HepG2 (cell line): Measurements from ENCODE around the gene JAGN1. TPM values are rescaled to one million over a fixed set of nuclear protein-coding genes. Genes with fewer than 3 reads are reported as not detected.

ENCODE experiments used
- EED ChIP-seq: sonication (generic); formaldehyde crosslinking; IDR thresholded peaks from 2 replicates; pipeline ENCODE4 v1.5.0; 2020; ENCODE audit warnings: mild to moderate bottlenecking, missing genetic modification reagents
- ELF3 ChIP-seq: IDR thresholded peaks from 2 replicates; pipeline ENCODE4 v1.6.1; 2016; ENCODE audit warnings: missing genetic modification reagents, missing compliant biosample characterization
- EZH2 ChIP-seq: conservative IDR thresholded peaks from 2 replicates; pipeline ENCODE4 v1.6.1; 2012; ENCODE audit warnings: mild to moderate bottlenecking, low read depth, low read length, moderate library complexity
- FOXP1 ChIP-seq, 2 experiments: fragments of 450-650 bp in 1 of 2; IDR thresholded peaks; 2 replicates each; pipeline ENCODE4 v1.6.1; 2017 to 2018; ENCODE audit warnings: antibody characterized with exemption in 1 of 2
- GFI1 ChIP-seq: sonication (generic); formaldehyde crosslinking; IDR thresholded peaks from 2 replicates; pipeline ENCODE4 v1.5.0; 2020; ENCODE audit warnings: missing genetic modification reagents, mild to moderate bottlenecking, borderline replicate concordance
- HNRNPUL1 ChIP-seq: fragments of 200-400 bp; formaldehyde crosslinking; IDR thresholded peaks from 2 replicates; pipeline ENCODE4 v1.6.1; 2017; ENCODE audit warnings: low read depth, mild to moderate bottlenecking, low read length, moderate library complexity
- MTA1 ChIP-seq: sonication (generic); formaldehyde crosslinking; IDR thresholded peaks from 2 replicates; pipeline ENCODE4 v1.4.0; 2020; ENCODE audit warnings: missing genetic modification reagents, mild to moderate bottlenecking, borderline replicate concordance
- PHF20 ChIP-seq: sonication (generic); formaldehyde crosslinking; IDR thresholded peaks from 2 replicates; pipeline ENCODE4 v1.5.0; 2020; ENCODE audit warnings: mild to moderate bottlenecking, missing genetic modification reagents
- RFX1 ChIP-seq: fragments of 450-650 bp; IDR thresholded peaks from 2 replicates; pipeline ENCODE4 v1.6.1; 2017
- ZBTB38 ChIP-seq: sonication (generic); formaldehyde crosslinking; IDR thresholded peaks from 2 replicates; pipeline ENCODE4 v1.5.1; 2020; ENCODE audit warnings: mild to moderate bottlenecking, missing genetic modification reagents
- ZNF431 ChIP-seq: sonication (generic); formaldehyde crosslinking; IDR thresholded peaks from 2 replicates; pipeline ENCODE4 v1.9.0; 2022; ENCODE audit warnings: missing genetic modification reagents, low read depth, mild to moderate bottlenecking, borderline replicate concordance
- ZNF660 ChIP-seq: sonication (generic); formaldehyde crosslinking; IDR thresholded peaks from 2 replicates; pipeline ENCODE4 v1.5.1; 2020; ENCODE audit warnings: mild to moderate bottlenecking, low read depth, missing genetic modification reagents, borderline replicate concordance
- ZNF709 ChIP-seq: sonication (generic); formaldehyde crosslinking; IDR thresholded peaks from 2 replicates; pipeline ENCODE4 v1.5.0; 2020; ENCODE audit warnings: mild to moderate bottlenecking, missing genetic modification reagents
- polyA plus RNA-seq, 8 experiments: library from polyadenylated mRNA; depleted of rRNA in 3 of 8; stranded (reverse) in 7 of 8; unstranded in 1 of 8; fragments of >200 nt; fragmentation: Illumina TruSeq in 4 of 8; extraction: Trizol in 4 of 8; gene quantifications; 2 replicates each; pipeline versions ENCODE4 v1.2.1 to v1.2.3, GENCODE V29; 2011 to 2016; ENCODE audit warnings: low read depth in 4 of 8, missing spikeins in 1 of 8, mixed read lengths in 1 of 8; ENCODE audit not compliant: insufficient read depth in 1 of 8
- total RNA-seq, 5 experiments: library from RNA; depleted of rRNA; stranded (reverse); fragments of >200 nt; fragmentation: Illumina TruSeq; extraction: Trizol; gene quantifications; 2 replicates each; pipeline ENCODE4 v1.2.3, GENCODE V29; 2016; ENCODE audit warnings: low read depth in 1 of 5
- TF ChIP-seq, protein P1 (sequence below), 2 experiments: sonication (generic) in 1 of 2; formaldehyde crosslinking in 1 of 2; IDR thresholded peaks; 2 replicates each; pipeline versions ENCODE4 v1.6.1 to v1.9.0; 2014 to 2022; ENCODE audit warnings: antibody characterized with exemption in 1 of 2, borderline replicate concordance in 1 of 2, inconsistent platforms in 1 of 2, low read depth in 1 of 2, missing genetic modification reagents in 1 of 2
- TF ChIP-seq, protein P2 (sequence below): sonication (generic); formaldehyde crosslinking; IDR thresholded peaks from 2 replicates; pipeline ENCODE4 v1.5.1; 2020; ENCODE audit warnings: missing genetic modification reagents, mild to moderate bottlenecking, borderline replicate concordance
- TF ChIP-seq, protein P3 (sequence below): sonication (generic); formaldehyde crosslinking; IDR thresholded peaks from 2 replicates; pipeline ENCODE4 v1.4.0; 2020; ENCODE audit warnings: missing genetic modification reagents
- TF ChIP-seq, protein P4 (sequence below): sonication (generic); formaldehyde crosslinking; IDR thresholded peaks from 2 replicates; pipeline ENCODE4 v1.4.0; 2020; ENCODE audit warnings: missing genetic modification reagents, borderline replicate concordance

Gene JAGN1
- total and polyA plus RNA-seq, 2 of the 13 experiments (the other 11 are each of a cell fraction or from before 2014, with no cell fraction given): 49.9 to 50.9 TPM

DNA sequence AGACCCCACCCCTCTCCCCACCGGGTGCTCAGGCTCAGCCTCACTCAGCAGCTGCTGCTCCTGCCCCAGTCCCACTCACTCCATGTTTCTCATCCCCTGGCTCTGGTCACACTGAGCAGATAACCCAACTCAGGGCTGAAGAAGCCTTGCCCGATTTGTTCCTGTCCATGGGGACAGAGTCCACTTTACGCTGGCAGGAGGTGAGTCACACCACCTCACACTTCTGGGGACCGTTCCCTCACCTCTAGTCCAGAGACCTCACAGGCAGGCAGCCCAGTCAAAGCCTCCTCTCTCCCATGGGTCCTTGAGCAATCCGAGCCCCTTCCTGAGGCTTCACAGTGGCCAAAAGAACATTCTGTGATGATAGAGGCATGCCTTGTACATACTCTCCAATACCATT lies 11.7 kb upstream of the JAGN1 start (continued):
- TF ChIP-seq, protein P1, sequence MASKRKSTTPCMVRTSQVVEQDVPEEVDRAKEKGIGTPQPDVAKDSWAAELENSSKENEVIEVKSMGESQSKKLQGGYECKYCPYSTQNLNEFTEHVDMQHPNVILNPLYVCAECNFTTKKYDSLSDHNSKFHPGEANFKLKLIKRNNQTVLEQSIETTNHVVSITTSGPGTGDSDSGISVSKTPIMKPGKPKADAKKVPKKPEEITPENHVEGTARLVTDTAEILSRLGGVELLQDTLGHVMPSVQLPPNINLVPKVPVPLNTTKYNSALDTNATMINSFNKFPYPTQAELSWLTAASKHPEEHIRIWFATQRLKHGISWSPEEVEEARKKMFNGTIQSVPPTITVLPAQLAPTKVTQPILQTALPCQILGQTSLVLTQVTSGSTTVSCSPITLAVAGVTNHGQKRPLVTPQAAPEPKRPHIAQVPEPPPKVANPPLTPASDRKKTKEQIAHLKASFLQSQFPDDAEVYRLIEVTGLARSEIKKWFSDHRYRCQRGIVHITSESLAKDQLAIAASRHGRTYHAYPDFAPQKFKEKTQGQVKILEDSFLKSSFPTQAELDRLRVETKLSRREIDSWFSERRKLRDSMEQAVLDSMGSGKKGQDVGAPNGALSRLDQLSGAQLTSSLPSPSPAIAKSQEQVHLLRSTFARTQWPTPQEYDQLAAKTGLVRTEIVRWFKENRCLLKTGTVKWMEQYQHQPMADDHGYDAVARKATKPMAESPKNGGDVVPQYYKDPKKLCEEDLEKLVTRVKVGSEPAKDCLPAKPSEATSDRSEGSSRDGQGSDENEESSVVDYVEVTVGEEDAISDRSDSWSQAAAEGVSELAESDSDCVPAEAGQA (IDR thresholded peaks at IDR 0.05; ENCODE audit: low read depth): 0 out of 2 replicates have a peak, but pooled peaks have one; percentile 33
- TF ChIP-seq, protein P1 (CRISPR knock-in tag; IDR thresholded peaks at IDR 0.05; ENCODE audit: borderline replicate concordance): no peak
- TF ChIP-seq, protein P2, sequence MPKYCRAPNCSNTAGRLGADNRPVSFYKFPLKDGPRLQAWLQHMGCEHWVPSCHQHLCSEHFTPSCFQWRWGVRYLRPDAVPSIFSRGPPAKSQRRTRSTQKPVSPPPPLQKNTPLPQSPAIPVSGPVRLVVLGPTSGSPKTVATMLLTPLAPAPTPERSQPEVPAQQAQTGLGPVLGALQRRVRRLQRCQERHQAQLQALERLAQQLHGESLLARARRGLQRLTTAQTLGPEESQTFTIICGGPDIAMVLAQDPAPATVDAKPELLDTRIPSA (CRISPR knock-in tag): no peak
- no peak for TF ChIP-seq EED
- TF ChIP-seq FOXP1 (IDR thresholded peaks at IDR 0.05): no peak
- TF ChIP-seq FOXP1 (CRISPR knock-in tag; IDR thresholded peaks at IDR 0.05): 0 out of 2 replicates have a peak, but pooled peaks have one; percentile 9
- no peak for TF ChIP-seq HNRNPUL1
- TF ChIP-seq, protein P3, sequence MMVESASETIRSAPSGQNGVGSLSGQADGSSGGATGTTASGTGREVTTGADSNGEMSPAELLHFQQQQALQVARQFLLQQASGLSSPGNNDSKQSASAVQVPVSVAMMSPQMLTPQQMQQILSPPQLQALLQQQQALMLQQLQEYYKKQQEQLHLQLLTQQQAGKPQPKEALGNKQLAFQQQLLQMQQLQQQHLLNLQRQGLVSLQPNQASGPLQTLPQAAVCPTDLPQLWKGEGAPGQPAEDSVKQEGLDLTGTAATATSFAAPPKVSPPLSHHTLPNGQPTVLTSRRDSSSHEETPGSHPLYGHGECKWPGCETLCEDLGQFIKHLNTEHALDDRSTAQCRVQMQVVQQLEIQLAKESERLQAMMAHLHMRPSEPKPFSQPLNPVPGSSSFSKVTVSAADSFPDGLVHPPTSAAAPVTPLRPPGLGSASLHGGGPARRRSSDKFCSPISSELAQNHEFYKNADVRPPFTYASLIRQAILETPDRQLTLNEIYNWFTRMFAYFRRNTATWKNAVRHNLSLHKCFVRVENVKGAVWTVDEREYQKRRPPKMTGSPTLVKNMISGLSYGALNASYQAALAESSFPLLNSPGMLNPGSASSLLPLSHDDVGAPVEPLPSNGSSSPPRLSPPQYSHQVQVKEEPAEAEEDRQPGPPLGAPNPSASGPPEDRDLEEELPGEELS (CRISPR knock-in tag): peak; percentile 17; the same call in 1 of the 2 replicates
- TF ChIP-seq GFI1: no peak
- no peak for TF ChIP-seq RFX1
- TF ChIP-seq ZNF660 (CRISPR knock-in tag): no peak
- TF ChIP-seq, protein P4, sequence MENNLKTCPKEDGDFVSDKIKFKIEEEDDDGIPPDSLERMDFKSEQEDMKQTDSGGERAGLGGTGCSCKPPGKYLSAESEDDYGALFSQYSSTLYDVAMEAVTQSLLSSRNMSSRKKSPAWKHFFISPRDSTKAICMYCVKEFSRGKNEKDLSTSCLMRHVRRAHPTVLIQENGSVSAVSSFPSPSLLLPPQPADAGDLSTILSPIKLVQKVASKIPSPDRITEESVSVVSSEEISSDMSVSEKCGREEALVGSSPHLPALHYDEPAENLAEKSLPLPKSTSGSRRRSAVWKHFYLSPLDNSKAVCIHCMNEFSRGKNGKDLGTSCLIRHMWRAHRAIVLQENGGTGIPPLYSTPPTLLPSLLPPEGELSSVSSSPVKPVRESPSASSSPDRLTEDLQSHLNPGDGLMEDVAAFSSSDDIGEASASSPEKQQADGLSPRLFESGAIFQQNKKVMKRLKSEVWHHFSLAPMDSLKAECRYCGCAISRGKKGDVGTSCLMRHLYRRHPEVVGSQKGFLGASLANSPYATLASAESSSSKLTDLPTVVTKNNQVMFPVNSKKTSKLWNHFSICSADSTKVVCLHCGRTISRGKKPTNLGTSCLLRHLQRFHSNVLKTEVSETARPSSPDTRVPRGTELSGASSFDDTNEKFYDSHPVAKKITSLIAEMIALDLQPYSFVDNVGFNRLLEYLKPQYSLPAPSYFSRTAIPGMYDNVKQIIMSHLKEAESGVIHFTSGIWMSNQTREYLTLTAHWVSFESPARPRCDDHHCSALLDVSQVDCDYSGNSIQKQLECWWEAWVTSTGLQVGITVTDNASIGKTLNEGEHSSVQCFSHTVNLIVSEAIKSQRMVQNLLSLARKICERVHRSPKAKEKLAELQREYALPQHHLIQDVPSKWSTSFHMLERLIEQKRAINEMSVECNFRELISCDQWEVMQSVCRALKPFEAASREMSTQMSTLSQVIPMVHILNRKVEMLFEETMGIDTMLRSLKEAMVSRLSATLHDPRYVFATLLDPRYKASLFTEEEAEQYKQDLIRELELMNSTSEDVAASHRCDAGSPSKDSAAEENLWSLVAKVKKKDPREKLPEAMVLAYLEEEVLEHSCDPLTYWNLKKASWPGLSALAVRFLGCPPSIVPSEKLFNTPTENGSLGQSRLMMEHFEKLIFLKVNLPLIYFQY: 0 out of 2 replicates have a peak, but pooled peaks have one; percentile 16
- TF ChIP-seq ZBTB38 (CRISPR knock-in tag): peak; percentile 60
- no peak for TF ChIP-seq EZH2
- TF ChIP-seq ZNF431 (CRISPR knock-in tag): 0 out of 2 replicates have a peak, but pooled peaks have one; percentile 65
- peak; percentile 71 for TF ChIP-seq MTA1 (CRISPR knock-in tag)
- TF ChIP-seq ELF3 (CRISPR knock-in tag): peak; percentile 67
- TF ChIP-seq PHF20 (CRISPR knock-in tag): no peak
- no peak for TF ChIP-seq ZNF709
